Measurements from ENCODE around the gene C11orf65.

C11orf65 gene

DNA sequence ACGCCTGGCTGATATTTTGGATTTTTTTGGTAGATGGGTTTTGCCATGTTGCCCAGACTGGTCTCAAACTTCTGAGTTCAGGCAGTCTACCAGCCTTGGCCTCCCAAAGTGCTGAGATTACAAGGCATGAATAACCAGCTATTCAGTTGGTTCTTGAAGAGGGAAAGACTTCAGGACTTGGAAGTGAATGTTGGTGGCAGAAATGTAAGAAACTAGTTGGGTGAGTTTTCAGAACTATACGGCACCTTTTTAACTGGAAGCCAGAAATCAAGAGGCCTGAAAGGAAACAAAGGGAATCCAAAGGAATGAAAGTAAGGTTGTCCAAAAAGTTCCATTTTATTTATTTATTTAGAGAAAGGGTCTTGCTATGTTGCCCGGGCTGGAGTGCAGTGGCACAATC is 28.0 kb upstream of the C11orf65 start:
- TF ChIP-seq, protein P1, sequence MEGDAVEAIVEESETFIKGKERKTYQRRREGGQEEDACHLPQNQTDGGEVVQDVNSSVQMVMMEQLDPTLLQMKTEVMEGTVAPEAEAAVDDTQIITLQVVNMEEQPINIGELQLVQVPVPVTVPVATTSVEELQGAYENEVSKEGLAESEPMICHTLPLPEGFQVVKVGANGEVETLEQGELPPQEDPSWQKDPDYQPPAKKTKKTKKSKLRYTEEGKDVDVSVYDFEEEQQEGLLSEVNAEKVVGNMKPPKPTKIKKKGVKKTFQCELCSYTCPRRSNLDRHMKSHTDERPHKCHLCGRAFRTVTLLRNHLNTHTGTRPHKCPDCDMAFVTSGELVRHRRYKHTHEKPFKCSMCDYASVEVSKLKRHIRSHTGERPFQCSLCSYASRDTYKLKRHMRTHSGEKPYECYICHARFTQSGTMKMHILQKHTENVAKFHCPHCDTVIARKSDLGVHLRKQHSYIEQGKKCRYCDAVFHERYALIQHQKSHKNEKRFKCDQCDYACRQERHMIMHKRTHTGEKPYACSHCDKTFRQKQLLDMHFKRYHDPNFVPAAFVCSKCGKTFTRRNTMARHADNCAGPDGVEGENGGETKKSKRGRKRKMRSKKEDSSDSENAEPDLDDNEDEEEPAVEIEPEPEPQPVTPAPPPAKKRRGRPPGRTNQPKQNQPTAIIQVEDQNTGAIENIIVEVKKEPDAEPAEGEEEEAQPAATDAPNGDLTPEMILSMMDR (IDR thresholded peaks at IDR 0.05) = no peak
- H3K4me3 ChIP-seq = no peak overlapping the region
- no peak for DNase-seq (ENCODE audit: low spot score)
- H3K27ac ChIP-seq = no peak overlapping the region

DNA sequence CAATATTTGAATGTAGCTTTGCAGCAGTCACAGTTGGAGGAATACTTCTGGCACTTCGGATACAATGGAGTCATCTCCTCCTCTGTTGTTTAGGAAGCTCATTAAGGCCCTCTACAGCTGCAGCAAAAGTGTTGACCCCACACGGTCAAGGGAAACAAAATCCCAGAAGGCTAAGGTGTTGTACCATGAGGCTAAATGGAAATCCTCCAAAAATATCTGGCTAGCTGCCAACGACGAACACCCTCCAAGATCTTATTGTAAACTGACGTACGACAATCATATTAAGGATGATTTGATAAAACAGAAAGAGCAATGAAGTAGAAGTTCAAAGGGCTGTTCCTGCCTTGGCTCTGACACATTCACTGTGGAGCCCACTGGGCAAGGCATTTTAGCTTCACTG is 26.9 kb upstream of the C11orf65 start:
- Histone ChIP-seq H3K27ac (no peak overlapping the region), H3K4me3 (no peak overlapping the region)
- TF ChIP-seq, protein P1 (IDR thresholded peaks at IDR 0.05) = no peak
- DNase-seq (ENCODE audit: low spot score) = no peak

DNA sequence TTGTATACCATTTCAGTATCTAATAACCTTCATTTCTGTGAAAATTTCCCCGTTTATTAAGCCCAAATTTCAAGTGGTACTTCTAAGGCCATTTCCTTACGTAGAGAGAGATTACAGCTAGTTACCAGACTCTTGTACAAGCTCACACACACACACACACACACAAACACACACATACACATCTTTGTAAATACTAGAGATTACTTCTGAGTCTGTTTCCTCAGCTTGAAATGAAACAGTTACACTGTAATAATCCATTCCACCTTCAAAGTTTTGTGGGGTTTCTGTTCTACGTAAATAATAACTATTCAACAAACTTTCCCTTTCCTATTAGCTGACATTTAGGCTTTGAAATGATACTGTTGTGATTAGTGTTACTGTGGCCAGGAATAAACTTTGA is 24.6 kb upstream of the C11orf65 start:
- H3K27ac ChIP-seq = no peak overlapping the region
- TF ChIP-seq, protein P1 (IDR thresholded peaks at IDR 0.05) = no peak
- no peak overlapping the region for H3K4me3 ChIP-seq
- no peak for DNase-seq (ENCODE audit: low spot score)

DNA sequence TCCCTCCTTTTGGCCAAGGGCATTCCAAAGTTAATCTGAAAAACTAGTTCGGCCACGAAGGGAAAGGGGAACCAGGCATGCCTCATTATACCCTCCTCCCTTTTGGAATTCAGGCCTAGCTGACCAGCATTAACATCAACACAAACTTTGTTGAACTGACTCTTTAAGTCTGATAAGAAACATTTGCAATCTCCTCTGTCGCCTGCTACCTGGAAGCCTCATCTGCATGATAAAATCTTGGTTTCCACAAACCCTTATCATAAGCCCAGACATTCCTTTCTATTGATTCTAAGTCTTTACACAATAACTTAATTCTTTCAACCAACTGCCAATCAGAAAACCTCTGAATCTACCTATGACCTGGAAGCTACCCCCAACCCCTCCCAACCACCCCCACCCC is 19.5 kb upstream of the C11orf65 start:
- H3K27ac ChIP-seq = no peak overlapping the region

DNA sequence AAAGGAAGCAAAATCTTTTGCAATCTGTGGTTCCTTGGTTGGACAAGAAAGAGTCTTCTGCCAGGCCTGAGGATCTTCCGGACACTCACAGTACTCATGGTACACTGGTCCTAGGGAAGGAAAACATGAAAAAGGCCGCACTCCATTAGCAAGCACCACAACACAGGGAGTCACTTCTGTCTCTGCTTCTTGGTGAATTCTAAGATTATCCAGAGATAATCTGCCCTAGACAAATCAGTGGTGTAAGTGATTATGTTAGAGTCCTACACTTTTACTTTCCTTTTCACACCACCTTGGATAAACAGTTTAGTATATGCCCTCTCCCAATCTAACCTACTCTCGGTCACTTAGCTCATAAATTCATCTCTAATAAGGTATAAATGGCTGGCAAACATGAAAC is 19.0 kb upstream of the C11orf65 start:
- Histone ChIP-seq H3K4me3 (no peak overlapping the region), H3K27ac (no peak overlapping the region)
- TF ChIP-seq, protein P1 (IDR thresholded peaks at IDR 0.05) = no peak
- DNase-seq (ENCODE audit: low spot score) = no peak

More for the DNA sequence above, 19.5 kb upstream of the C11orf65 start:
- TF ChIP-seq, protein P1 (IDR thresholded peaks at IDR 0.05) = no peak
- no peak overlapping the region for H3K4me3 ChIP-seq
- no peak for DNase-seq (ENCODE audit: low spot score)

DNA sequence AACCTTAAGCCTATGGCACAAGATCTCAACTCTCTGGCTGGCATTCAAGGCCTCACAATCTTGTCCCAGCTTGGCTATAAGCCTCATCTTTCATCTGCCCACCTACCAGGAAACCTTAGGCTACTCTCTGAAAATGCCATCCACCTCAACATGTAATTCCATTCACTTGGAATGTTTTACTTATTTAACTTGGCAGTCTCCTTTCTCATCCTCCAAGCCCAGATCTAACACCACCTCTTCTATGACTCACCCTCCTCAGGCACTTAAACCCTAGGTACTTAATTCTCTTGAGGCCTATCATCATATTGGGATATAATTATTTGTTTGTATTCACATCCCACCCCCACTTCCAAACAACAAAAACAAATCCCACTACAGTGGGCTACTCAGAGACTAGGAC is 15.8 kb upstream of the C11orf65 start:
- Histone ChIP-seq H3K27ac (no peak overlapping the region), H3K4me3 (no peak overlapping the region)
- no peak for DNase-seq (ENCODE audit: low spot score)
- TF ChIP-seq, protein P1 (IDR thresholded peaks at IDR 0.05) = no peak

DNA sequence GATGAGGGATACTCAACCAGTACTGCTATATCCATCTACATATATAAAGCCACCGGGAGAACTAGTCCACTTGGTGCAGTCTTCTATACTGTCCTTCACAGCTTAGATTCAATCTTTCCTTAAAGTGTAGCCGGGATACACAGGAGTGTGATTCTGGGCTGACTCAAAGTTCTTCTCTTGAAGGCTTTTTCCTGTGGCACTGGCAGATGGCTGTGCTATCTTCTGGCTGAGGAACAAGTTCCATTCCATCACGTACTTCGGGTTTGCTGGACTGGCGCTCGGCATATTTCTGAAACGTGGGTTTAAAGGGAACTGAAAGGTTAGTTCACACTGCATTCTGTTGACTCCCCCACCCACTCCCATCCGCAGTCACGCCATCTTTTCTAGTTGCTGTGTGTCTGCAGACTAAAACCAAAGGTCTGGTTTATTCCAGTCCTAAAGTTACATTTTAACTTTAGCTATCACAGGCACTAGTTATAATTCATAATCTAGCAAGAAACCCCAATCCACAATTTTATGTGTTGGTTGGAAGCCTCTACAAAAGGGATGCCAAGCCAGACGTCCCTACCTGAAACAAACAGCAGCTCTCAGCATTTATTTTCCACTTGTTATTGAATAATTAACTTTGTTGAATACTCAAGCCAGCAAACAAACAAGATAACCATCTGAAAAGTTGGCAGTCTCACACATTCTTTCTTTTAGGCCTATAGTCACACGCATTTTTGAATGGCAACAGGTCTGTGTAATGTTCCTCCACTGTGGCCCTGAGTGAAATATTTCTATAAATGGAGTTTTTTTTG is 7.5 kb upstream of the C11orf65 start:
- Histone ChIP-seq H3K4me3 (no peak overlapping the region), H3K27ac (no peak overlapping the region)
- TF ChIP-seq, protein P1 (IDR thresholded peaks at IDR 0.05) = no peak
- no peak for DNase-seq (ENCODE audit: low spot score)

Measured in coronary artery (tissue), 2 donors.